ENCODE data around the gene UGGT1.
"Not testable (repeated sequence)": the region's sequence is repeated elsewhere in the genome, so short reads cannot be mapped to it uniquely, and the experiment has no call there.

UGGT1 gene

DNA sequence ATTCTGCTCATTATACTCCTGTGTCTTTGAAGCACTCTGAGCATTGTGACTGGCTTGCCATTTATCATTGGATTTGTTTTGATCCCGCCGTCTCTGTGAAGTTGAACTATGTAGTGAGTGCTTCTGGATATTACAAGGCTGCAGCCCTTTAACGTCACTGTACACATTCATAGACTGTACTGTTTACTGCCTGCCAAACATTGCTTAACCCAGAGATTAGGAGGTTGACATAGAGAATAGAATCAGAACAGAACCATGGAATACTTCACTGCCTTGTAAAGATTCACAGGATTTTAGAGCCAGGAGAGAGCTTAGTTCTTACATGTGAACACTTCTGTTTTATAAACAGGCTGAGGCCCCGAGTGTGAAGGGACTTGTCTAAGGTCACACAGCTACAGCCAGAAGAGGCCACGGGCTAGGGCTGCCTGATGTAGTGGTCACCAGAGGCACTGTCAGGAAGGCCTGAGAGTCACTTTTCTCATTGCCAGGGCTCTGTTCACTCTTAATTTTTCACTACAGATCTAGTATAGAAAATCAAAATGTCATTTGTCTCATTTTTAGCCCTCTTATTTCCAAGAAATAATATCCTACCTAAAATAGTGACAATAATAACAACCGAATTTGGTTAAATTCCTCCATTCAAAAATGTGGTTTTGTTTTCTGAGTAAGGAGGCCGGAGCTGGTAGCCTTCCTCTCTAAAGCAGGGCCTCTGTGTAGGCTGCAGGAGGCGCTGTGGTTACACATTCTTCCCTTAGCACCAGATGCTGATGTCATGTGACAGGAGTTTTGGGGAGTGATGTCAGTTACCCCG lies 87.9 kb downstream of the UGGT1 start:
- no peaks in the 10 kb centered on the region for H3K27me3 Mint-ChIP-seq
- peak overlapping the region; percentile 62 for H3K27ac Mint-ChIP-seq
- H3K9me3 Mint-ChIP-seq = no peaks in the 10 kb centered on the region
- peaks cover 27% of the 10 kb centered on the region for H3K36me3 Mint-ChIP-seq
- H3K4me3 Mint-ChIP-seq = no peak overlapping the region
- H3K4me1 Mint-ChIP-seq = no peaks in the 10 kb centered on the region

DNA sequence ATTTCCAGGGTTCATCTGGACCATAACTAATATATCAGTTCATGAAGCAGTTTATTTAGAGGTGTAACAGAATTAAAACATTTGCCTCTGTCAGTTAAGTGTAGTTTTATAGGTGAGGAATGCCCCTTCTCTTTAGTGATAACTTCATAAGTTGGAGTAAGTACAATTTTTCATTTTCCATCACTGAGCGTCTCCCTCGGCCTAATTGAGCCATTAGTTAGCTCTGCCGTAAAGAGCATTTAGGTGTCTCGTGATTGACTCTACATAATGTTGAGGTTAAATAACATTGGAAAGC lies 88.4 kb downstream of the UGGT1 start:
- Mint-ChIP-seq H3K27me3 (no peaks in the 10 kb centered on the region), H3K27ac (no peak overlapping the region), H3K4me1 (no peaks in the 10 kb centered on the region), H3K4me3 (no peak overlapping the region), H3K36me3 (peaks cover 27% of the 10 kb centered on the region), H3K9me3 (no peaks in the 10 kb centered on the region)

DNA sequence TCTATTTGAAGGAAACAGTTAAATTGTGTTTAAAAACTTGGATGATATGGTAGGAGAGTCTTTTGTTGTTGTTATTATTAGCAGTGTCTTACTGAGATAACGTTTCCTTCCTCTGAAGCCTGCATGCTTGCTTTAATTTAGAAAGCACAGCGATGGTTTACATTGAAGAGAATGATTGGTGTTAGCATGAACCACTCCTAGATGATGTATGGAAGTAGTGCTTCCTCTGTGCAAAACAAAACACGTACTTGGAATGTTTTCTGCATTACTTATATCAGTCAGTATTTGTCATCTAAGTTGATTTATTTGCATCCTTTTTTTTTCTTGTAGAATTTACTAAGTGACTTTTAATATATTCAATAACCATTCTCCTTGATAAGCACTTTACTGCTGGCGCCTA lies 89.0 kb downstream of the UGGT1 start:
- H3K27me3 Mint-ChIP-seq = no peaks in the 10 kb centered on the region
- peaks cover 24% of the 10 kb centered on the region for H3K36me3 Mint-ChIP-seq
- no peak overlapping the region for H3K27ac Mint-ChIP-seq
- no peaks in the 10 kb centered on the region for H3K9me3 Mint-ChIP-seq
- no peak overlapping the region for H3K4me3 Mint-ChIP-seq
- H3K4me1 Mint-ChIP-seq = no peaks in the 10 kb centered on the region

DNA sequence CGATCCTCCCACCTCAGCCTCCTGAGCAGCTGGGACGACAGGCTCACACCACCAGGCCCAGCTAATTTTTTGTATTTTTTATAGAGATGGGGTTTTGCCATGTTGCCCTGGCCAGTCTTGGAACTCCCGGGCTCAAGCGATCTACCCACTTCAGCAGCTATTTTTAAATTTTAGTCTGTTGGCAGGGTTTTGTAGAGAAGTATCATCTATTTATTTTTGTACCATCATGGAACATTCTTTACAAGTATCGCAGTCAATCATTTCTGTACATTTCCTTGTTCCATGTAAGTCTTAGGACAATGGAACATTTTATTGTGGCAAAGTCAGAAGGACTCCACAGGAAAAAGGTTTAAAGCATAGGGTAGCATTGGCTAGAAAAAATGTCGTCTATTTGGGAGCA lies 94.6 kb downstream of the UGGT1 start:
- Mint-ChIP-seq H3K27me3 (no peaks in the 10 kb centered on the region), H3K4me1 (no peaks in the 10 kb centered on the region), H3K36me3 (peaks cover 17% of the 10 kb centered on the region), H3K9me3 (no peaks in the 10 kb centered on the region), H3K4me3 (no peak overlapping the region), H3K27ac (no peak overlapping the region)

DNA sequence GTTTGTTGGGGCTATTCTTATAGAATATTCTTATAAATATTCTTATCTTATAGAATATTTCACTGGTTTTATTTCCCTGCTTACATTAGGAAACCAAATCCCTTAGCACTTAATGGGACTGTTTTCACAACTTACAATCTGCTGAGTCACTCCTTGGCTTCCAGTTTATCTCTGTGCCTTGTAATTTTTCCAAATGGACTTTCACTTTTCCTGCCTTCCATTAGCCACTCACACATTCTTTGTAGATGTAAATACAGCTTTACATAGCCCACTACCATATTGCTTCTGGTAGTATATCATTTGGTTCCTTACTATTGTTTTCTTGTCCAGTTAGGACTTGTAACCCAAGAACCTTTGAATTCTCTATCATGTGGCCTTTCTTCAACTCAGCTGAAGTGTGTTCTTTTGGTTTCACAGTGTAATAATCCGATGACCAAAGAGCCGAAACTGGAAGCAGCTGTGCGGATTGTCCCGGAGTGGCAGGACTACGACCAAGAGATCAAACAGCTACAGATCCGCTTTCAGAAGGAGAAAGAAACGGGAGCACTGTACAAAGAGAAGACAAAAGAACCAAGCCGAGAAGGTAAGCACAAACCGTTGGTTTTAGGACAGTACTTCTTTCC lies 96.1 kb downstream of the UGGT1 start:
- H3K9me3 Mint-ChIP-seq = no peaks in the 10 kb centered on the region
- H3K27me3 Mint-ChIP-seq = no peaks in the 10 kb centered on the region
- H3K4me3 Mint-ChIP-seq = no peak overlapping the region
- no peaks in the 10 kb centered on the region for H3K4me1 Mint-ChIP-seq
- peak overlapping the region; percentile 3 for H3K27ac Mint-ChIP-seq
- H3K36me3 Mint-ChIP-seq = peaks cover 22% of the 10 kb centered on the region

DNA sequence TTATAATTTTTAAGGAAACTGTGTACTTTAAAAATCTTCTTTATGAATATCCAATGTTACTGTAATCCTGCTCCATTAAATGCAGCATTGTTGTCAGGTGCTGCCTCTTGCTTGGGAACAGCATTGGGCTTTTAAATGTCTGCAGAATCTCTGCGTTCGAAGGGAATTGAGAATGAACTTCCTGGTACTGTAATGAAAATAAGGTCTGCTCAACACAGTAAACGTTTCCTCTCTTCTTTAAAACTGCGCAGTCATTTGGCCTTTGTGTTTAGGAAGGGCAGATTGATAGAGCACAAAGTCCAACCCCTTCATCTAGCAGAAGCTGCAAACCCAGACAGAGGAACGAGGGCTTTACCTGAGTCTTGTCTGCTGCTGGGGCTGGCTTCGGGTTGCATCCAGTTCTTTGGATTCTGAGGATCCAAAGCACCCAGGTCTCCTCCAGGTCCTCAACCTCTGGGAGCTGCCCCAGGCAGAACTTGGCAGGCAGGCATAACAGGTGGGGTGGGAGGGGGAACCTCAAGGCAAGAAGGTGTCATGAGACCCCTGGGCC lies 104.5 kb downstream of the UGGT1 start:
- peaks cover 14% of the 10 kb centered on the region for H3K36me3 Mint-ChIP-seq
- peak overlapping the region; percentile 17 for H3K27ac Mint-ChIP-seq
- H3K9me3 Mint-ChIP-seq = no peaks in the 10 kb centered on the region
- H3K4me1 Mint-ChIP-seq = peaks cover 32% of the 10 kb centered on the region
- H3K4me3 Mint-ChIP-seq = peak overlapping the region; percentile 15
- H3K27me3 Mint-ChIP-seq = no peaks in the 10 kb centered on the region

DNA sequence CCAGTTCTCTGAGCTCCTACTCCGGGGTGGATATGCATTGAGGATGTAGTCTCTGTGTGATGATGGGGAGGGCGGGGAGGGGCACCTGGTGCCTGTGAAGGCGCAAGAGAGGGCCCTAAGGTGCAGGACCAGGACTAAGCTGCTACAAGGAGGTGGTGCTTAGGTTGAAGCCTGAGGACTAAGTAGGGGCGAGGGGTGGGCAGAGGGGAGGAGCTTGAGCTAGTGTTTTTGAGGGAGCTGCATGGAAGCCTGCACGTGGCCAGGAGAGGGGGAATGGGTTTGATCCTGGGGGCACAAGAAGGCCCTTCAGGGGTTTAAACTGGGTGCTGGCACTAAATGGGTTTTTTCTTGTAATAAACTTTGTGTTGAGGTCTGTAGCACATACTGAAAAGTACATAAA lies 105.0 kb downstream of the UGGT1 start:
- Mint-ChIP-seq H3K4me1 (peaks cover 32% of the 10 kb centered on the region), H3K9me3 (no peaks in the 10 kb centered on the region), H3K4me3 (no peak overlapping the region), H3K27ac (no peak overlapping the region), H3K27me3 (no peaks in the 10 kb centered on the region), H3K36me3 (peaks cover 9% of the 10 kb centered on the region)

DNA sequence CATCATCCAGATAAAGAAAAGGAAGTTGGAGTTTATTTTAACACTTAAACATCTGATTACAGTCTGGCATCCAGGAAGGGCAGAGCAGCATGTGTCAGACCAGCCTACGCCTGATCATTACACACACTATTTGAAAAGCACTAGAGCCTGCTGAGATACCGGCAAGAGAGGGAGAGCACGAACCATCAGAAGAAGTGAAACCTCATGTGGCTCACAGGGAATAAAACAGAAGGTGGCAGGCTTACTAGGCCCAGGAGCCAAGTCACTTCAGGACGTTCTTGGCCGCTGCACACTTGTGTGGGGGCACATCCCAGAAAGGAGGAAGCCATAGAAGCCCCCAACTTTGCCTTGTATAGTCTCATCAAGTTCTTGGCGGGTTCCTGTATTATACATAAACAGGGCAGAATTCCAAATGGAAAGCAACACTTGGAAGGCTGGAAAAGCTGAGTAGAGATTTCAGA lies 105.5 kb downstream of the UGGT1 start:
- H3K27me3 Mint-ChIP-seq = no peaks in the 10 kb centered on the region
- peaks cover 7% of the 10 kb centered on the region for H3K36me3 Mint-ChIP-seq
- no peak overlapping the region for H3K27ac Mint-ChIP-seq
- H3K4me3 Mint-ChIP-seq = no peak overlapping the region
- no peaks in the 10 kb centered on the region for H3K9me3 Mint-ChIP-seq
- peaks cover 32% of the 10 kb centered on the region for H3K4me1 Mint-ChIP-seq

DNA sequence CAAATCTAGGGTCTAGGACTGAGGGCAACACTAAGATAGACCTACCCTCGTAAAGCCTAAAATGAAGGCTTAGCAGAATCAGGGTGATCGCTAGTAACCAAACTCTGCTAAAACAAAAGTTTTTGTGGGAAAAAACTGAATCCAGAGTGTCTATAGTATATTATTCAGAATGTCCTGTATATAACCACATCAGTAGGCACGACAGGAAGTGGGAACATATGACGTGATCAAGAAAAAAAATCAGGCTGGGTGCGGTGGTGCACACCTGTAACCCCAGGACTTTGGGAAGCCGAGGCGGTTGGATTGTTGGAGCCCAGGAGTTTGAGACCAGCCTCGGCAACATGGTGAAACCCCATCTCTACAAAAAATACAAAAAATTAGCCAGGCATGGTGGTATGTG lies 106.1 kb downstream of the UGGT1 start:
- H3K27ac Mint-ChIP-seq = peak overlapping the region; percentile 5

DNA sequence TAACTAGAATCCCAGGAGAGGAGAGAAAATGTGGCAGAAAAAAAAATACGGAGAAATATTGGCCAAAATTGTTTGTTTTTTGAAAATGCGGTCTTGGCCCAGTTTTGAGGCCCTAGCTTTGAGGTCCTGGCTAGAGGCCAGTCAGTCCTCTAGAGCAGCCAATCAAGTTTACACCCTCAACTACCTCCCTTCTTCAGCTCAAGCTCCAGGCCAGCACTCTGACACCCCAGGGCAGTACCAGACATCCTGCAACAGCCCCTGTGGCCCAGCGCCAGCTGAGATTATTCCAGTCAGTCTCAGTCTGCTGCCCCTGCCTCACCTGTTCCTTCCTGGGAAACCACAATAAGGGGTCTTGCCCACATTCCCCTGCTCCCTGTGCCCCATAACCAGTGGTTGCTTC lies 107.7 kb downstream of the UGGT1 start:
- H3K9me3 Mint-ChIP-seq = no peaks in the 10 kb centered on the region
- H3K27ac Mint-ChIP-seq = no peak overlapping the region
- no peaks in the 10 kb centered on the region for H3K27me3 Mint-ChIP-seq
- H3K4me3 Mint-ChIP-seq = no peak overlapping the region
- H3K4me1 Mint-ChIP-seq = peaks cover 29% of the 10 kb centered on the region
- no peaks in the 10 kb centered on the region for H3K36me3 Mint-ChIP-seq

More for the DNA sequence above, 106.1 kb downstream of the UGGT1 start:
- peaks cover 32% of the 10 kb centered on the region for H3K4me1 Mint-ChIP-seq
- no peaks in the 10 kb centered on the region for H3K9me3 Mint-ChIP-seq
- no peak overlapping the region for H3K4me3 Mint-ChIP-seq
- H3K27me3 Mint-ChIP-seq = no peaks in the 10 kb centered on the region
- H3K36me3 Mint-ChIP-seq = peaks cover 5% of the 10 kb centered on the region

DNA sequence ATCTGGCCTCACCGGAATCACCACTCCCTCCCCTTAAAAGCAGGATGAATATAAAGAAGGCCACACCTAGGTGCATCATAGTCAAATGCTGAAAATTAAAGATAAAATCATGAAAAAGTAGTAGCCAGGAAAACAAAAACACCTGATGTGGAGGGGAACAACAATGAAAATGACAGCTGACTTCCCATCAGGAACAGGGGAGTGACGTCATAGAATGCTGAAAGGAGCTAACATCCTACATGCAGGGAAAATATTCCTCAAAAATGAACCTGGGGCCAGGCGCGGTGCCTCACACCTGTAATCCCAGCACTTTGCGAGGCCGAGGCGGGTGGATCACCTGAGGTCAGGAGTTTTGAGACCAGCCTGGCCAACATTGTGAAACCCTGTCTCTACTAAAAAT lies 108.1 kb downstream of the UGGT1 start:
- H3K27ac Mint-ChIP-seq = no peak overlapping the region
- H3K4me1 Mint-ChIP-seq = peaks cover 29% of the 10 kb centered on the region
- no peaks in the 10 kb centered on the region for H3K36me3 Mint-ChIP-seq
- H3K27me3 Mint-ChIP-seq = no peaks in the 10 kb centered on the region
- H3K9me3 Mint-ChIP-seq = no peaks in the 10 kb centered on the region
- no peak overlapping the region for H3K4me3 Mint-ChIP-seq

DNA sequence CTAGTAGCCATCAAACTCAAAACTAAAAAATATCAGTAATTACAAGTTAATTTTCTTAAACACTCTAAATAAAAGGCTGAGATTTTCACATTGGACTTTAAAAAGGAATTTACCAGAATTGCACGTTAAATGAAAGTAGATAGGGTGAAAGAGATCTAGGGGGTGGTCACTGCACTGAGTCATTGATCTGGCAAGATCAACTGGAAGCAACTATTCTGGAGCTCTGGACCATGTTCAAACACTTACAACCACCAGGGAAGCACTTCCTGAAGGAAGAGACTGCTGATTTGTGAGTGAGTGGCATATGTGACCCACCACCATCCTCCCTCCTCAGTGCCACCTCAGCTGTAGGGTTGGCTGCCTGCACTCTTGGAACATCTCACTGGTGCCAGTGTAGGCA lies 111.8 kb downstream of the UGGT1 start:
- no peak overlapping the region for H3K4me3 Mint-ChIP-seq
- H3K9me3 Mint-ChIP-seq = no peaks in the 10 kb centered on the region
- H3K27me3 Mint-ChIP-seq = no peaks in the 10 kb centered on the region
- H3K36me3 Mint-ChIP-seq = no peaks in the 10 kb centered on the region
- no peaks in the 10 kb centered on the region for H3K4me1 Mint-ChIP-seq
- H3K27ac Mint-ChIP-seq = no peak overlapping the region

DNA sequence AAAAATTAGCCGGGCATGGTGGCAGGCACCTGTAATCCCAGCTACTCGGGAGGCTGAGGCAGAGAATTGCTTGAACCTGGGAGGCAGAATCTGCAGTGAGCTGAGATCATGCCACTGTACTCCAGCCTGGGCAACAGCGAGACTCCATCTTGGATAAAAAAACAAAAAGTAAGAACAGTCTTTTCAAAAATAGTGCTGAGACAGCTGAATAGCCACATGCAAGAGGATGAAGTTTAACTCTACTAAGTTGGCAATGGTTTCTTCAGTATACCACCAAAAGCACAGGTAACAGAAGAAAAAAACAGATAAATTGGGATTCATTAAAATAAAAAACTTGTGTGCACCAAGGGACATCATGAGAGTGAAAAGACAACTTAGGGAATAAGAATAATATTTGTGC lies 115.2 kb downstream of the UGGT1 start:
- no peaks in the 10 kb centered on the region for H3K36me3 Mint-ChIP-seq
- H3K4me3 Mint-ChIP-seq = no peak overlapping the region
- H3K4me1 Mint-ChIP-seq = no peaks in the 10 kb centered on the region
- H3K9me3 Mint-ChIP-seq = no peaks in the 10 kb centered on the region
- no peaks in the 10 kb centered on the region for H3K27me3 Mint-ChIP-seq
- H3K27ac Mint-ChIP-seq = no peak overlapping the region

DNA sequence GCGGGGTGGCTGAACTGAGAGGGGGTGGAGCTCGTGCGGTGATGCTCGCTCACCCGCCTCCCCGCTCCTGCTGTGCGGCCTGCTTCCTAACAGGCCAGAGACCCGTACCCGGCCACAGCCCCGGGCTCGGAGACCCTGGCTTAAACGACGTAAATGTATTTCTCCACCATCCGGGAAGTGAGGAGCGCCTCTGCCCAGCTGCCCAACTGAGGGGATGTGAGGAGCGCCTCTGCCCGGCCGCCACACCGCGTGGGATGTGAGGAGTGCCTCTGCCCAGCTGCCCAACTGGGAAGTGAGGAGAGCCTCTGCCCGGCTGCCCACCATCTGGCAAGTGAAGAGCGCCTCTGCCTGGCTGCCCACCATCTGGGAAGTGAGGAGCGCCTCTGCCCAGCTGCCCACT lies 117.0 kb downstream of the UGGT1 start:
- Mint-ChIP-seq H3K9me3 (no peaks in the 10 kb centered on the region), H3K36me3 (no peaks in the 10 kb centered on the region), H3K4me1 (no peaks in the 10 kb centered on the region), H3K4me3 (no peak overlapping the region), H3K27ac (no peak overlapping the region), H3K27me3 (no peaks in the 10 kb centered on the region)

DNA sequence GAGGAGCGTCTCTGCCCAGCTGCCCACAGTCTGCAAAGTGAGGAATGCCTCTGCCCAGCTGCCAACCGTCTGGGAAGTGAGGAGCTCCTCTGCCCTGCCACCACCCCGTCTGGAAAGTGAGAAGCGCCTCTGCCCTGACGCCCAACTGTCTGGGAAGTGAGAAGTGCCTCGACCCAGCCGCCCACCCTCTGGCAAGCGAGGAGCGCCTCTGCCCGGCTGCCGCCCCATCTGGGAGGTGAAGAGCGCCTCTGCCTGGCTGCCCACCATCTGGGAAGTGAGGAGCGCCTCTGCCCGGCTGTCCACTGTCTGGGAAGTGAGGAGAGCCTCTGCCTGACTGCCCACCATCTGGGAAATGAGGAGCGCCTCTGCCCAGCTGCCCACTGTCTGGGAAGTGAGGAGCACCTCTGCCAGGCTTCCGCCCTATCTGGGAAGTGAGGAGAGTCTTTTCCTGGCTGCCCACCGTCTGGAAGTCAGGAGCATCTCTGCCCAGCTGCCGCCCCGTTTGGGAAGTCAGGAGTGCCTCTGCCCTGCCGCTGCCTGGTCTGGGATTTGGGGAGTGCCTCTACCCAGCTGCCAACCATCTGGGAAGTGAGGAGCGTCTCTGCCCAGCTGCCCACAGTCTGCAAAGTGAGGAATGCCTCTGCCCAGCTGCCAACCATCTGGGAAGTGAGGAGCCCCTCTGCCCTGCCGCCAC lies 117.8 kb downstream of the UGGT1 start:
- H3K4me3 Mint-ChIP-seq, H3K27me3 Mint-ChIP-seq, H3K36me3 Mint-ChIP-seq, H3K4me1 Mint-ChIP-seq, H3K9me3 Mint-ChIP-seq, H3K27ac Mint-ChIP-seq: not testable (repeated sequence)

DNA sequence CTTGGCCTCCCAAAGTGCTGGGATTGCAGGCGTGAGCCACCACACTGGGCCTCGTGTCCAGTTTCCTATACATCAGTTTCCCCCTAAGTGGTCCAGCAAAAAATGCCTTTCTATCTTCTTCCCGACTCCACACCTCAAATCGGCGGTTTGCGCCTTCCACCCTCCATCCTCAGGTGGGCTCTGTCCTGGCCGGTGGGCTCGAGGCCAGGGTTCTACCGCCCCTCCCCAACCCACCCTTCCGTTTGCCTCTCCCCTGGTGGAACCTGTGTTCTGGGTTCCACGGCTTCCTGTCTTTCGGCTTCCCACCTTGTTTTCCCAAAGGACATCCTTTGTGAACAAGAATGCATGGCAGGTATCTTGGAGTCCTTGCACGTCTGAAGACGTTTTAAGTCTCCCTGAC lies 123.3 kb downstream of the UGGT1 start:
- peaks cover 5% of the 10 kb centered on the region for H3K4me1 Mint-ChIP-seq
- no peaks in the 10 kb centered on the region for H3K36me3 Mint-ChIP-seq
- H3K27ac Mint-ChIP-seq = no peak overlapping the region
- H3K9me3 Mint-ChIP-seq = no peaks in the 10 kb centered on the region
- H3K27me3 Mint-ChIP-seq = no peaks in the 10 kb centered on the region
- no peak overlapping the region for H3K4me3 Mint-ChIP-seq
